Skeletal muscle satellite cell (primary cell): Measurements from ENCODE around the gene GALNT1.

ENCODE experiments used
- H3K27me3 ChIP-seq: 2 replicates; pipeline ENCODE4 v1.7.0; 2013; ENCODE audit warnings: low read length; ENCODE audit not compliant: control insufficient read depth, insufficient read depth
- H3K36me3 ChIP-seq: 2 replicates; pipeline ENCODE4 v1.7.0; 2013; ENCODE audit warnings: mild to moderate bottlenecking, control low read depth, low read length; ENCODE audit not compliant: insufficient read depth
- H3K4me1 ChIP-seq: 2 replicates; pipeline ENCODE4 v1.7.0; 2013; ENCODE audit warnings: low read length; ENCODE audit not compliant: control insufficient read depth, insufficient read depth
- H3K4me2 ChIP-seq: 2 replicates; pipeline ENCODE4 v1.7.0; 2013; ENCODE audit warnings: mild to moderate bottlenecking, low read length
- H3K4me3 ChIP-seq: 2 replicates; pipeline ENCODE4 v1.7.0; 2013; ENCODE audit warnings: low read length
- H3K9ac ChIP-seq: 2 replicates; pipeline ENCODE4 v1.7.0; 2013; ENCODE audit warnings: mild to moderate bottlenecking, low read depth, low read length, moderate library complexity
- H3K9me3 ChIP-seq: replicated peaks from 2 replicates; pipeline ENCODE4 v1.7.0; 2013; ENCODE audit warnings: mild to moderate bottlenecking, control low read depth, low read length

GALNT1 gene

GRCh38 chr18:35584735-35585134 lies 3.2 kb downstream of the GALNT1 start:
- no peak overlapping the region for H3K4me3 ChIP-seq
- H3K9ac ChIP-seq = no peak overlapping the region
- peaks cover 5% of the 10 kb centered on the region for H3K36me3 ChIP-seq
- no peaks in the 10 kb centered on the region for H3K9me3 ChIP-seq
- peaks cover 11% of the 10 kb centered on the region for H3K4me1 ChIP-seq
- no peaks in the 10 kb centered on the region for H3K27me3 ChIP-seq
- no peak overlapping the region for H3K4me2 ChIP-seq

- H3K9me3 ChIP-seq = no peaks in the 10 kb centered on the region
- H3K4me3 ChIP-seq = no peak overlapping the region
- peaks cover 11% of the 10 kb centered on the region for H3K4me1 ChIP-seq
- no peak overlapping the region for H3K4me2 ChIP-seq
- H3K27me3 ChIP-seq = no peaks in the 10 kb centered on the region
- H3K36me3 ChIP-seq = peaks cover 5% of the 10 kb centered on the region
- no peak overlapping the region for H3K9ac ChIP-seq
These were observed 4.1 kb downstream of the GALNT1 start for GRCh38 chr18:35585608-35586007.

DNA sequence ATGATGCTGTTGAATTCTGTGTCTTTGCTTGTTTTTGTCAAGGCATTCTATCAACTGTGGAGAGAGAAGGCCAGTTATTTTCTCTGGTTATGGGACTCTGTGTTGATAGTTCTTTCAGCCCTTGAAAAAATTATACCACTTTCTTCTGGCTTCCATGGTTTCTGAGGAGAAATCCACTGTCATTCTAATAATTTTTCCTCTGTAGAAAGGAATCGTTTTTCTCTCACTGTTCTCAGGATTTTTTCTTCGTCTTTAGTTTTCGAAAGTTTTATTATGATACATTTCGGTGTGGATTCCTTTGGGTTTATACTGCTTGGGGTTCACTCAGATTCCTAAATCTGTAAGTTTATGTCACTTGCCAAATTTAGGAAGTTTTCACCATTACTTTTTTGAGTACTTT lies 6.6 kb downstream of the GALNT1 start:
- Histone ChIP-seq H3K9ac (no peak overlapping the region), H3K9me3 (no peaks in the 10 kb centered on the region), H3K4me1 (peaks cover 6% of the 10 kb centered on the region), H3K4me3 (no peak overlapping the region), H3K27me3 (no peaks in the 10 kb centered on the region), H3K4me2 (no peak overlapping the region), H3K36me3 (peaks cover 5% of the 10 kb centered on the region)

GRCh38 chr18:35588995-35589394 lies 7.5 kb downstream of the GALNT1 start:
- Histone ChIP-seq H3K9me3 (no peaks in the 10 kb centered on the region), H3K9ac (no peak overlapping the region), H3K4me2 (no peak overlapping the region), H3K4me3 (no peak overlapping the region), H3K36me3 (peaks cover 5% of the 10 kb centered on the region), H3K4me1 (no peaks in the 10 kb centered on the region), H3K27me3 (no peaks in the 10 kb centered on the region)

- no peak overlapping the region for H3K4me3 ChIP-seq
- H3K36me3 ChIP-seq = peaks cover 5% of the 10 kb centered on the region
- H3K9ac ChIP-seq = no peak overlapping the region
- H3K27me3 ChIP-seq = no peaks in the 10 kb centered on the region
- H3K4me2 ChIP-seq = no peak overlapping the region
- no peaks in the 10 kb centered on the region for H3K4me1 ChIP-seq
- no peaks in the 10 kb centered on the region for H3K9me3 ChIP-seq
These were observed 8.0 kb downstream of the GALNT1 start for GRCh38 chr18:35589546-35589945.

DNA sequence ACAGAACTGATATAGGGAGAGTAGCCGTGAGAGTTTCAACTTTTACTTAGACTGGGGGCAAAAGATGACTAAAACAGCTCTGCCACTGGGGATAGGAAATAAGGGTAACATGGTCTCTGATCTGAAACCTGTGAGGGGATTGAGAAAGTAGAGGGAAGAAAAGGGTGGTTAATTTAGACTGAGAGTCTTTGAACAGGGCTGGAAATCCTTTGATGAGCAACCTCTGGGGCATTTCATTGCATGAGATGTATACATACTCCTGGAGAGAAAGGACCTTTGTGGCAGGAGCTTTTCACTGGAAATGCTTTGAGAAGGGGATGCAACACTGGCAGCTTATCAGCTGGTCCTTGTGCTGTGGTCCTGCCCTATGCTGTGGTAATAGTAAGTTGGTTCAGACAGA lies 9.4 kb downstream of the GALNT1 start:
- H3K36me3 ChIP-seq = no peaks in the 10 kb centered on the region
- H3K27me3 ChIP-seq = no peaks in the 10 kb centered on the region
- no peak overlapping the region for H3K4me3 ChIP-seq
- H3K9me3 ChIP-seq = no peaks in the 10 kb centered on the region
- no peak overlapping the region for H3K4me2 ChIP-seq
- no peaks in the 10 kb centered on the region for H3K4me1 ChIP-seq
- no peak overlapping the region for H3K9ac ChIP-seq

GRCh38 chr18:35592298-35592697 lies 10.8 kb downstream of the GALNT1 start:
- Histone ChIP-seq H3K9ac (no peak overlapping the region), H3K4me3 (no peak overlapping the region), H3K27me3 (no peaks in the 10 kb centered on the region), H3K4me2 (no peak overlapping the region), H3K9me3 (no peaks in the 10 kb centered on the region), H3K36me3 (no peaks in the 10 kb centered on the region), H3K4me1 (no peaks in the 10 kb centered on the region)

GRCh38 chr18:35593859-35594258 lies 12.3 kb downstream of the GALNT1 start:
- H3K9ac ChIP-seq = no peak overlapping the region
- H3K4me1 ChIP-seq = no peaks in the 10 kb centered on the region
- H3K27me3 ChIP-seq = no peaks in the 10 kb centered on the region
- no peak overlapping the region for H3K4me2 ChIP-seq
- peaks cover 4% of the 10 kb centered on the region for H3K36me3 ChIP-seq
- no peak overlapping the region for H3K4me3 ChIP-seq
- no peaks in the 10 kb centered on the region for H3K9me3 ChIP-seq

DNA sequence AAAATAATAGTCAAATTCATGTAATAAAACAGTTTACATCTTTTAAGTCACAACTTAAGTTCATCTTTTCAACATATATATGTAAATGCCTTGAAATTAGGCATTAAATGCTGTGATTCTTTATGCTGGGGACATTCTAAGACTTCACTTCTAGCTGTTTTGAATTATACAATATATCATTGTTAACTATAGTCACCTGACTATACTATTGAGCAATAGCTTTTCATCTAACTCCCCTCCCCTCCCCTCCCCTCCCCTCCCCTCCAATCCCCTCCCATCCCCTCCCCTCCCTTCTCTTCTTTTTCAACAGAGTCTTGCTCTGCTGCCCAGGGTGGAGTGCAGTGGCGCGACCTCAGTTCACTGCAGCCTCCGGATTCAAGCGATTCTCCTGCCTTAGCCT lies 16.2 kb downstream of the GALNT1 start:
- Histone ChIP-seq H3K9me3 (peaks cover 7% of the 10 kb centered on the region), H3K27me3 (no peaks in the 10 kb centered on the region), H3K9ac (no peak overlapping the region), H3K4me2 (no peak overlapping the region), H3K4me3 (no peak overlapping the region), H3K36me3 (peaks cover 4% of the 10 kb centered on the region), H3K4me1 (no peaks in the 10 kb centered on the region)

GRCh38 chr18:35602193-35602820 lies 20.8 kb downstream of the GALNT1 start:
- H3K27me3 ChIP-seq = no peaks in the 10 kb centered on the region
- no peak overlapping the region for H3K4me3 ChIP-seq
- H3K36me3 ChIP-seq = peaks cover 4% of the 10 kb centered on the region
- no peak overlapping the region for H3K9ac ChIP-seq
- peaks cover 6% of the 10 kb centered on the region for H3K4me1 ChIP-seq
- peaks cover 7% of the 10 kb centered on the region for H3K9me3 ChIP-seq
- no peak overlapping the region for H3K4me2 ChIP-seq

GRCh38 chr18:35603008-35603407 lies 21.5 kb downstream of the GALNT1 start:
- no peaks in the 10 kb centered on the region for H3K27me3 ChIP-seq
- H3K9me3 ChIP-seq = peaks cover 7% of the 10 kb centered on the region
- peaks cover 6% of the 10 kb centered on the region for H3K4me1 ChIP-seq
- H3K9ac ChIP-seq = no peak overlapping the region
- H3K36me3 ChIP-seq = peaks cover 4% of the 10 kb centered on the region
- H3K4me3 ChIP-seq = no peak overlapping the region
- no peak overlapping the region for H3K4me2 ChIP-seq

- Histone ChIP-seq H3K27me3 (no peaks in the 10 kb centered on the region), H3K4me3 (no peak overlapping the region), H3K9ac (no peak overlapping the region), H3K4me2 (no peak overlapping the region), H3K36me3 (no peaks in the 10 kb centered on the region), H3K9me3 (peaks cover 7% of the 10 kb centered on the region), H3K4me1 (peaks cover 6% of the 10 kb centered on the region)
These were observed 22.0 kb downstream of the GALNT1 start for GRCh38 chr18:35603528-35603927.
